Pons (tissue), 1 donor: ENCODE results near the gene ZNF621.
"Not testable (repeated sequence)": the region's sequence is repeated elsewhere in the genome, so short reads cannot be mapped to it uniquely, and the experiment has no call there.

Source experiments
- DNase-seq: peaks from one replicate; pipeline ENCODE4 v3.0.0-alpha.2; 2016; ENCODE audit warnings: low spot score

ZNF621 gene

DNA sequence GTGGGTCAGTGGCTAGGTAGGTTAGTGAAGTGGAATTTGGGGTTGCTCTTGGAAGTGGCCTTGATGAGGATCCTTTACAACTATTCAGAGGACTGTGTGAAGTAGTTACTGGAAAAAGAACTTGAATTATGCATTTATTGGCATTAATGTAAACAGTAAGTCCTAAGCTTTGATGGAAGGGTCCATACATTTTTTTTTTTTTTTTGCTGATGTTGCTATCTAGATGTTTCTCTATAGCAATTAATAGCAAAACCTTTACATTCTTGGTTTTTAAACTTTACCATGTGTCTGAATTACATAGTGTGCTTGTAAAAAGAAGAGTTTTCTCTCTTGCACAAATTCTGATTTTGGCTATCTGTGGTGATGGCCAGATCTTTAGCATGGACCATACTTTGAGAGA, 9.5 kb downstream of the ZNF621 start:
- DNase-seq: no peak

DNA sequence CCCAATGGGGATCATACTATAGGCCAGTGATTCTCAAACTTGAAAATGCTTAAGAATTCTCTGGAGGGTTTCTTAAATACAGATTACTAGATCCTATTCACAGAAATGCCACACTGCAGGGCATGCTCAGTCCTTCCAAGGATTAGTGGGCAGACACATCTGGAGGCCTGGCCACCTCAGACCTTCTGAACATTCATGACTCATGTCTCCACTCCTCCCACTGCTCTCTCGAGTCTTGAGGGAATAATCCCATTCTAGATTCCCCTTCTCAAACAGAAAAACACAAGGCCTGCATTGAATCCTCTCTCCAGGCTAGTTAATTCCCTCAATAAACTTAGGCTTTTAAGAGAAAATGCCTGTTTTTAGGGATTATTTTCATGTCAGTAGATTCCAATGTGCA, 22.1 kb downstream of the ZNF621 start:
- no peak for DNase-seq

DNA sequence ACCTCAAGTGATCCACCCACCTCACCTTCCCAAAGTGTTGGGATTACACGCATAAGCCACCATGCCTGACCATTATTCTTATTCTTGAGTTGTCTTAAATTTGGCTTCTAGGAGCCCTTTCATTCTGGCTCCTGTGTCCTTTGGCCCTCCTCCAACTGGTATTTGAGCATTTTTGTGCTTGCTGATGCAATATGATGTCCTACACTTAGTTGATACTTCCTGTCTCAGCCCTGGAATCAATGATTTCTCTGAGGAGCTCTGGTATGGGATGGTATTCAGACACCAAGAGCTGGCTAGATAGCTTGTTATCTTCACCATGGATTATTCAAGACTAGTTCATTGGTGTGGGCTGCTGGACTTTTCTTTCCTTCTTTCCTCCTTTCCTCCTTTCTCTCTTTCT, 25.4 kb downstream of the ZNF621 start:
- no peak for DNase-seq

DNA sequence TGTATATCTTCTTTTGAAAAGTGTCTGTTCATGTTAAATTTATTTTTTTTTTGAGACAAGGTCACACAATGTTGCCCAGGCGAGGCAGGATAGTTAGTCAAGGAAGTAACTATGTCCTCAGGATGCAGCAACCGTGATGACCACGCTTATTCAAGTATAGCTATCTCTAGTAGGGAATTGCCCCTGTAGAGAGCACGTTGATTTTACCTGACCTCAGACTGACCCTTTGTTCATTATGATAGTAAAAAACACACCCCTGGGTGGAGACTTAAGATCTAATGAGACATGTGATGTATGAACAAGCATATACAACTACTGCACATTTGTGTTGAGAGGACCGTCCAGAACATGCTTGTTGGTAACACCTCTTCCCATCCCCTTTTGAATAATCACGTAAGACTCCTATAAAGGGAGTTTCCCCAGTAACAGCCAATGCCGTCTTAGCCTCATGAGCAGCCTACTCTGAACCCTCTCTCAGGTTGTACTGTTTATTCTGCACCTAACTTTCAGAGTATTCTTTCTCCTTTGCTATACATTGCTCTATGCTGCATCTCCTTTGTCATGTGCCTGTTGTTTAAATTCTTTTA, 32.9 kb downstream of the ZNF621 start:
- DNase-seq: no peak

DNA sequence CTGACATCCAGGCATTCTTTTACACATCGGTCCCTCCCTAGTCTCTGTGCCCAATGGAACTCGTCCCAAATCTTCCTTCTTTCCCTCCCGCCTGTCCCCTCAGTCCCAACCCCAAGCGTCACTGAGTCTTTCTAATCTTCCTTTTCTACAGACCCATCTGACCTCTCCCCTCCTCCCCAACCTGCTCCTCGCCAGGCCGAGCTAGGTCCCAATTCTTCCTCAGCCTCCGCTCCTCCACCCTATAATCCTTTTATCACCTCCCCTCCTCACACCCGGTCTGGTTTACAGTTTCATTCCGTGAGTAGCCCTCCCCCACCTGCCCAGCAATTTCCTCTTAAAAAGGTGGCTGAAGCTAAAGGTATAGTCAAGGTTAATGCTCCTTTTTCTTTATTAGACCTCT, 37.7 kb downstream of the ZNF621 start:
- not testable (repeated sequence) for DNase-seq

DNA sequence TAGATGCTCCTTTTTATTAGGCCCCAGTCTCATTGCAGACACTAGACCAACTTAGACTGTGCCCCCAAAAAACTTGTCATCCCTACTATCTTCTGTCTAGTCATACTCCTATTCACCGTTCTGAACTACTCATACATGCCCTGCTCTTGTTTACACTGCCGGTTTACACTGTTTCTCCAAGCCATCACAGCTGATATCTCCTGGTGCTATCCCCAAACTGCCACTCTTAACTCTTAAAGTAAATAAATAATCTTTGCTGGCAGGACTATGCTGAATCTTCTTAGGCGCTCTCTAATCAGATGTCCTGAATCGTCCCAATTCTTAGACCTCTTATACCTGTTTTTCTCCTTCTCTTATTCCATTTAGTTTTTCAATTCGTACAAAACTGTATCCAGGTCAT, 40.9 kb downstream of the ZNF621 start:
- not testable (repeated sequence) for DNase-seq

DNA sequence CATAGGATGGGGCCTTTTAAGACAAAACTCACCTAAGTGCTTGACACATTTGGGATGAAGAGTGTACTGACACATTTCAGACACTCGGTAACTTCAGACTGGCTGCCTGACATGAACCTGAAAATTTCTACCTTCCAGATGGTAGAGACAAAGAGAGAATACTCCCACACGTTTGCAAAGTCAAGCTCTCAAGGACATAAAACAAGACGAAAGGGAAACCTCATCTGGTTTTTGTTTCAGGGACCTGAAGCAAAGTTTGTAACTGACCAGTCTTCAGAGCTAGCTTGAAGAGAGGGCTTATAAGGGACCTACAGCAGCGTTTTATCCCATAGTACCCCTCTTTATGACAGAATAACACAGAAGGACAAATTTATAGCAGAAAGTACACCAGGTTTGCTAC, 41.9 kb downstream of the ZNF621 start:
- no peak for DNase-seq

DNA sequence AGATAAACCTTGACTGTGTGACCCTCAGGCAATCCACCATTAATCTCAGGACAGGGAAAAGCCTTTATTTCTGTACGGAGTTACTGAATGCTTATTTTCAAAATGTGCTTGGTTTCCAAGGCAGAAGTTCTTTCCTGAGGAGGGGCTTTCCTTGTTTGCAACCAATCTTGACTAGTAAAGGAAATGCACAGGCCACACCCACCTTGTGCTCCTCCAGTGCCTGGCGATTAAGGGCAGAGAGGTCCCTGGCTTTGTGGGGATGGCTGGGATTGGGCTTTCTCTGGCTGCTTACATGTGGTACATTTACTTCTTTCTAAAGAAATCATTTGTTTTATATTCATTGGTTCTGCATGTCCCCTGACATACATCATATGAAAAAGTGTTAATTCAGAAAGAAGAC, 47.8 kb downstream of the ZNF621 start:
- no peak for DNase-seq

DNA sequence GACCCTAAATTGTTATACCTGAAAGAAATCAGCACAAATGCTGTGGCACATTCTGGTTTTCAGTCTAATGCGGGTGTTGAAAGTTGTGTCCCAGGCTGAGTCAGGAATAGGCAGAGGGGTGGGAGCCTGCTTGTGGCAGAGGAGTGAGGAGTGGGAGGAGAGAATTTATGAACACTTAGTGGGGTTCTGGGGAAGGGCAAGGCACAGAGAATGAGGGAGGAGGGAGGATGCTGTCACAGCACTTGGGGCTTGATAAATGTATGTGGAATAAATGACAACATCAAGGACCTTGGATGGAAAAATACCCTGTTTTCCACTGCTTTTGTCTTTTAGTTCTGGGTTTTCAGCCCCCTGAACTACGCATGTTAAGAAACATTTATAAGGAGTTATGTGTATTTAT, 49.3 kb downstream of the ZNF621 start:
- no peak for DNase-seq

DNA sequence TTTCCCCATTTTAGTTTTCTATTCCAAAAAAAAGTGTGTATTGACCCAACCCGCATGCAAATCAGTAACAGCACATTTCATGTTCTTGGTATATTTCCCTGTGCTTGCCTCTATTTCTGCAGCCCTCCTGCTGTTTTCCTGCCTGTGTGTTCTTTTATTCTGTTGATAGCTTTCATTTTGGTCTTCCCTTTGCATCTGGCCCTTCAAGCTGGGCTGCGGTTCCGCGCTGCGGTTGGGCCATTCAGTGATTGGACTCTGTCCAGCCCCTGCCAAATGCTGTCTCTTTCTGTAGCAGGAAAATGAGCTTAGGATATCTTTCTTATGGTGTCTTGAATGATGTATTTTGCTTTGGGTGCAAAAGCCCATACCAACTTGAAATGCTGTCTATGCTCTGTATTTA, 49.9 kb downstream of the ZNF621 start:
- no peak for DNase-seq

DNA sequence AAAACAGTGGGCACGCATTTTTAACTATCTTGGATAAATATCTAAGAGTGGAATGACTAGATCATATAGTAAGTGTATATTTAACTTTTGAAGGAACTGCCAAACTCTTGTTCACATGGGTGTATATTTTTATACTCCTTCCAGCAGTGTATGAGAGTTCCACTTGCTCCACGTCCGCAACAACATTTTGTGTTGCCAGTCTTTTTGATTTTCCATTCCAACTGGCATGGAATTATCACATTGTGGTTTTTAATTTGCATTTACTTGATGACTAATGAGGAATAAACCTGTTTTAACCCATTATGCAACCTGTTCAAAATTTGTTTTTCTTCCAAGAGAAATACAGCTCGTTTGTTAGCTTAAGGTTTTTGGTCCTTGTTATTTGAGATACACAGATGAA, 51.6 kb downstream of the ZNF621 start:
- DNase-seq: no peak

DNA sequence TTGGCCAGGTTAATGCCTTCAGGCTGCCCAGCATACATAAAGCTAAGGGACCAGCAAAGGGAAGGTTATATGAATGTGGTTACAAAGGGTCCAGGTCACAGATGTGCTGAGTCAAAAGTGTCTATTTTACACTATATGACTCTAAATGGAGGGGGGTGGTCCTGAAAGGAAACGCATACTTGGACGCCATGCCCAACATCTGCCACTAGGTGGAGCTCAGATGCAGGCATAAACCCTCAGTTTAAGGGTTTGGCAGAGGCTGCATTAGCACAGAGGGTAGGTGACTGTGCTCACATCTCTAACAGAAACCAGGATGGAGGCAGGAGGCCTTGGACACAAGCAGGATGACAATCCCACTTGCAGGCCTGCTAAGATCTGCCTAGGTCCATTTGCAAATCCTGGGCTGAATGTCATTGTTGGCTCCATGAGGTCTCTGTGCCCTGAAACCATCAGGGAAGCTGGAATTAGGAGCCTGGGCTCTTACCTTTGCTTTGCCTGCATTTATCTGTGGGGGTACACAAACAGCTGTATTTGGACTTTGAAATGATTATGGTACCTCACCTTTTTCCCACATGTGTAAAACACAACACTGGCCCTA, 55.8 kb downstream of the ZNF621 start:
- DNase-seq: peak; percentile 60

DNA sequence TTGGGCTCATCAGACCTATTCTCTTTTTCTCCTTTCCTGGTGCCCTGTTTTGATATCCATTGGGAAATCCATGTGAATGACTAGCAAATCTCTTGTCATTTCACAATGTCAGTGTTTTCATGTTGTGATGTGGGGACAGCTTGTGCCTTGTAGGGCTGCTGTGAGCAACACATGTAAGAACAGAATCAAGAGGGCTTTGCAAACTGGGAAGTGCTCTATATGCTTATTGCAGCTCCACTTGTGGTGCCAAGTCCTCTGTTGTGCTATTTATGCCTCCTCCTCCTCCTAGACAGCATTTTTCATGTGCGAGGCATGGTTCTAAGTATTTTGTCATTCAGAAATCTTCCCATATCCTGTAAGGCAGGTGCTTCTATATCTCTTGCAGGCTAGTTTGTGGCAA, 56.4 kb downstream of the ZNF621 start:
- DNase-seq: no peak

DNA sequence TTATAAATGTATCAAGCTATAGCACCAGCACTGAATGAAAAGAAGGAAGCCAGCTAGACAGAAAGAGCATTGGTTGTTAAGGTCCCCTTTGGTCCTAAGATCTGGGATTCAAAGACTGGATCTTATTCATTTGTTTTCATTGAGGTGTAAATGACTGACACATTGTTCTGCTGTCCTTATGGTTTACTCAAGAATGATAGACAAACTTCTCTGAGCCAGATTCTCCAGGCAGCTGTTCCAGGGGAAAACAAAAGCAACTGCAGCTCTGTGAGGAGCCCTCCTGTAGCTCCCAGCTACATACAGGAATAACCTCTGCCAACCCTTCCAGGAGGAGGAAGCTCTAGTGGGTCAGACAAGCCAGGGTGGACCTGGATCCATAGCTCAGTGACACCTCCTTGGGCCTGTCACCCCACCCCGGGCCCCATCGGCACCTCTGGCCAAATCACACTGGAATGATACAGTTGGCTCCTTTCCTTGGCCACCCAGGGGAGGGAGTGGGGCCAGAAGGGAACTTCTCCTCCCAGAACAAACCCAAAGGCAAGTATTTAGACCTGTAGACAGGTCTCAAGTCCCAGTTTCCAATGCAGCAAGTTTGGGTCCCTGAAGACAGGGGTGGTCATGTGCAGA, 57.8 kb downstream of the ZNF621 start:
- DNase-seq: no peak

DNA sequence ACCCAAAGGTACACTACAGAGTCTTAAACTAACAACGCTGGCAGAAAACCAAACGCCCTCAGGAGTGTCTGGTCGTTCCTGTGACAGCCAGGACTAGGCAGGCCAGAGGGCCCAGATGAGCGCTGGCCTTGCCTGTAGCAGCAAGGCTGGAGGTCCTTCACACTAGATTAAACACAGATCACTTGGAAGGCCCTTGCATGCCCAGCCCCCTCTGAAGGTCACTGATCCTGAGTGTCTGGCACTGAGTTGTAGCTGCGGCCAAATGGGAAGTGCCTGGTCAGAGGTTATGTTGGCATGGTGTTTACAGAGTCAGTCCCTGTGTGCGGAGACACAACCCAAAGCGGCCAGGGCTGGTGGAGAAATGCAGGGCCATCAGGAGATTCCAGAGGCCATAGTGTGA, 58.9 kb downstream of the ZNF621 start:
- DNase-seq: no peak

DNA sequence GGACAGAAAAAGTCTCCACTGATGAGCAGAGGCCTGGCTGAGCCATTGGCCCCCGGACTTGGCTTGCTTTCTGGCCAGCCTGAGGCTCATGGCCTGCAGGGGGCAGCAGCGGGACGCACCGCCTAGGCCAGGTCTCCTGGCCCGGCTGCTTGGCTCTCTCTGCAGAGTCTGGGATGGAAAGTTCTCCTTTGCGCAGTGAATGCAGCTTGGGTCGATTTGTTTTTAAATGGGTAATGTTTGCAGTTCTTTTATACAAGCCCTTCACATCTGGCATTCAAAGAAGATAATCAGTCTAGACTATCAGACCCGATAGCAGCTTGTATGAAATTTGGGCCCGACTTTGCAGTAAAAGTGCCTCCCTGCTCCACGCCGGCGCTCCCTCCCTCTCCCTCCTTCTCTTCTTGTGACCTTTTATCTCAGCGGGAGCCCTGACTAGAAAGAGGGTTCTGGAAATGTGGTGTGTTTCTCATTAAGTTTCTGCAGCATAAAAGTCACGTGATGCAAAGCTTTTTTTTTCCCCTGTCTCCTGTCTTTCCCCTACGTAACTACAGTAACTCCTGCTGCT, 59.9 kb downstream of the ZNF621 start:
- peak; percentile 82 for DNase-seq

DNA sequence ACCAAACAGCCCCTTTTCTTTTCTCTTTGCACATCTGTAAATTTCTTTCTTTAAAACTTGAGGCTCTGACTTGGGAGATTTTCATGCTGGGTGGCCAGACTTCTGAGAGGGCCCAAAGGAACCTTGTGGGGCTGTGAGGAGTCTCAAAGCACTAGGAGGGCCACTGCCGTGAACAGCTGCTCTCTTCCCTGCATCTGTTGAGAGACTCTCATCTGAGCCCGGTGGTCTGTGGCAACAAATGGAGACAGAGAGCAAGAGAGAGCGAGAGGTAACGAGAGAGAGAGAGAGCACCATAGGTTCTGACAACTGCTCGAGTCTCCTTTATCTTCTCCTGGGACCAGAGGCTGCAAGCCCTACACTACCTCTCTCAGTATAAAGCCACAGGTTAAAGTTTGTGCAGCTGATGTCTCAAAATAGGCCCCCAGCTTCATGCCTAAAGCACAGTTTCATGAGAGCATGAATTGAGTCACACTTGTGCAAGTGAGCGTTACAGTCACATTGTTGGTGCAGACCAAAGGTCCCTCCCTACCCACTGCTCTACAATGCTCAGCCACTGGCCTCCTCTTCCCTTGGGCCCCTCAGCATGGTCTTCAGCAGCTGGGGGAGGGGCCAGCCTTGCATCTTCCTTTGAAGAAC, 60.7 kb downstream of the ZNF621 start:
- DNase-seq: no peak

DNA sequence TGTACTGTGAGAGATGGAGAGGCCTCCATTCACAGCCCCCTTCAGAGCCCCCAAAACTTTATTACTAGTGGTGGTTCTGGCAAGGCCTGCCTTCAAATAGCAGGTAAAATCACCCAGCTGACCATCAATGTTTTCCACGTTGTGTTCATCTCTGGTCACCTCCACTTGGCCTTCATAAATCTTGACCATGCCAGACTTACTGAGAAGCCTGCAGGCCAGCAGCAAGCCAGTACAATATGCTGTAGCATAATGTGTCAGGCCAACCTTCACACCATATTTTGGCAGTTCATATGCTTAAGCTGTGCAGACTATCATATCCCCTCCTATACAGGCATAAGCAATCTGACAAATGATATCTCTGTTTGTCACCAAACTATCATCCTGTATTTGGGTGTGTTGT, 62.1 kb downstream of the ZNF621 start:
- no peak for DNase-seq

DNA sequence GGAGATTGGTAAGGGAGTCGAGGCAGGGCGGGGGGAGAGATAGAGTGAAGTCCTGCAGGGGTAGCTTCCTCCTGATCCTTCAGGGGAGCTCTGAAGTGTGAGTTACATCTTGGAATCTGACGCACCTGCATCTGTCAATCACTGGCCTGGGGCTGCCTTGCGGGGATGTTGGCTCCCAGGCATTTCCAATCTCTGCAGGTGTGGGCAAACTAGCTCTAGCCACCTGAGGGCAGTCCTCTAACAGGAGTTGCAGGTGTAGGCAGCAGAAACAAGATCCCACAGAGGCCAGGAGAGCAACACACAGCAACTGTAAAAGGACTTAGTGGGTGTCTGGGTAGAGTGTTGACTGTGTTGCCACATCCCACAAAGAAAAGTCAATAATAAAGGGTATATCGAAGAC, 63.6 kb downstream of the ZNF621 start:
- DNase-seq: no peak
